Bronchial epithelial cell (primary cell): Measurements from ENCODE around the gene RASGRP1. TPM values are rescaled to one million over a fixed set of nuclear protein-coding genes. Genes with fewer than 3 reads are reported as not detected.

Experiments
- DNase-seq: peaks from one replicate; pipeline ENCODE4 v3.0.0-alpha.2; 2010; ENCODE audit warnings: low read depth
- FAIRE-seq: peaks from 2 replicates; lab custom pipeline; 2011; peaks lifted over from hg19 to GRCh38; lab: Jason Lieb, UNC
- H3K27me3 ChIP-seq: 2 replicates; pipeline ENCODE4 v1.5.1; 2011; ENCODE audit warnings: low read length; ENCODE audit not compliant: control insufficient read depth, insufficient read depth
- H3K36me3 ChIP-seq: 2 replicates; pipeline ENCODE4 v1.5.1; 2011; ENCODE audit warnings: low read length; ENCODE audit not compliant: control insufficient read depth, insufficient read depth
- H3K4me3 ChIP-seq: 2 replicates; pipeline ENCODE4 v1.5.1; 2011; ENCODE audit warnings: mild to moderate bottlenecking, low read depth, low read length, control low read depth
- CTCF ChIP-seq: IDR thresholded peaks from 2 replicates; pipeline ENCODE4 v1.5.1; 2011; ENCODE audit warnings: mild to moderate bottlenecking, moderate library complexity, low read length, control low read depth, inconsistent platforms; ENCODE audit not compliant: insufficient read depth, severe bottlenecking
- total RNA-seq: library from RNA; depleted of rRNA; stranded (reverse); fragments of >200 nt; gene quantifications from 2 replicates; pipeline ENCODE4 v1.2.1, GENCODE V29; 2014

Gene RASGRP1
- total RNA-seq, 1 donor from 2014 or later, result under 0.01 TPM

- H3K27me3 ChIP-seq, result peaks cover 3% of the 10 kb centered on the region
- no peak for FAIRE-seq
- H3K4me3 ChIP-seq, result no peak overlapping the region
- no peaks in the 10 kb centered on the region for H3K36me3 ChIP-seq
- no peak for DNase-seq
- no peak for TF ChIP-seq CTCF
These were observed 14.0 kb upstream of the RASGRP1 start for GRCh38 chr15:38578626-38579025.

- no peak for FAIRE-seq
- no peak for DNase-seq
- H3K4me3 ChIP-seq, result no peak overlapping the region
- no peaks in the 10 kb centered on the region for H3K36me3 ChIP-seq
- TF ChIP-seq CTCF, result no peak
- peaks cover 3% of the 10 kb centered on the region for H3K27me3 ChIP-seq
These were observed 12.9 kb upstream of the RASGRP1 start for GRCh38 chr15:38577424-38577987.

- Histone ChIP-seq H3K4me3 (no peak overlapping the region), H3K36me3 (no peaks in the 10 kb centered on the region), H3K27me3 (peaks cover 3% of the 10 kb centered on the region)
- DNase-seq (no peak), FAIRE-seq (no peak)
- TF ChIP-seq CTCF, result no peak
These were observed 12.2 kb upstream of the RASGRP1 start for GRCh38 chr15:38576837-38577236.

- FAIRE-seq (no peak), DNase-seq (no peak)
- H3K36me3 ChIP-seq, result no peaks in the 10 kb centered on the region
- H3K27me3 ChIP-seq, result peaks cover 3% of the 10 kb centered on the region
- no peak overlapping the region for H3K4me3 ChIP-seq
- no peak for TF ChIP-seq CTCF
These were observed 11.6 kb upstream of the RASGRP1 start for GRCh38 chr15:38576261-38576660.

- no peak overlapping the region for H3K4me3 ChIP-seq
- no peaks in the 10 kb centered on the region for H3K36me3 ChIP-seq
- FAIRE-seq (no peak), DNase-seq (no peak)
- TF ChIP-seq CTCF, result no peak
- H3K27me3 ChIP-seq, result peaks cover 12% of the 10 kb centered on the region
These were observed 665 bp upstream of the RASGRP1 start for GRCh38 chr15:38565287-38565670.
